ENCODE data around the gene OSTC.
"Not testable (repeated sequence)": the region's sequence is repeated elsewhere in the genome, so short reads cannot be mapped to it uniquely, and the experiment has no call there.

Gene OSTC

GRCh38 chr4:108646706-108647105, 3.7 kb upstream of the OSTC start:
- no peak for DNase-seq (ENCODE audit: low spot score)

- DNase-seq (ENCODE audit: low spot score): no peak
These were observed 562 bp upstream of the OSTC start for GRCh38 chr4:108649863-108650211.

- no peak for DNase-seq (ENCODE audit: low spot score)
These were observed 804 bp downstream of the OSTC start for GRCh38 chr4:108651014-108651791.

- DNase-seq (ENCODE audit: low spot score): no peak
These were observed 12.2 kb downstream of the OSTC start for GRCh38 chr4:108662629-108663028.

GRCh38 chr4:108674356-108674977, 24.1 kb downstream of the OSTC start:
- DNase-seq (ENCODE audit: low spot score): no peak

- no peak for DNase-seq (ENCODE audit: low spot score)
These were observed 31.0 kb downstream of the OSTC start for GRCh38 chr4:108681321-108681809.

GRCh38 chr4:108683479-108683878, 33.1 kb downstream of the OSTC start:
- DNase-seq (ENCODE audit: low spot score): peak; percentile 19

GRCh38 chr4:108685036-108685686, 34.8 kb downstream of the OSTC start:
- DNase-seq (ENCODE audit: low spot score): no peak

GRCh38 chr4:108690738-108691137, 40.3 kb downstream of the OSTC start:
- no peak for DNase-seq (ENCODE audit: low spot score)

- no peak for DNase-seq (ENCODE audit: low spot score)
These were observed 42.8 kb downstream of the OSTC start for GRCh38 chr4:108693211-108693610.

- no peak for DNase-seq (ENCODE audit: low spot score)
These were observed 43.4 kb downstream of the OSTC start for GRCh38 chr4:108693819-108694218.

GRCh38 chr4:108694423-108694822, 44.0 kb downstream of the OSTC start:
- no peak for DNase-seq (ENCODE audit: low spot score)

GRCh38 chr4:108695062-108695461, 44.7 kb downstream of the OSTC start:
- no peak for DNase-seq (ENCODE audit: low spot score)

- DNase-seq (ENCODE audit: low spot score): no peak
These were observed 45.8 kb downstream of the OSTC start for GRCh38 chr4:108696160-108696559.

- DNase-seq (ENCODE audit: low spot score): no peak
These were observed 49.8 kb downstream of the OSTC start for GRCh38 chr4:108700081-108700757.

GRCh38 chr4:108702960-108703359, 52.6 kb downstream of the OSTC start:
- DNase-seq (ENCODE audit: low spot score): no peak

GRCh38 chr4:108703370-108703769, 53.0 kb downstream of the OSTC start:
- no peak for DNase-seq (ENCODE audit: low spot score)

- no peak for DNase-seq (ENCODE audit: low spot score)
These were observed 53.6 kb downstream of the OSTC start for GRCh38 chr4:108703966-108704365.

GRCh38 chr4:108706289-108706688, 55.9 kb downstream of the OSTC start:
- DNase-seq (ENCODE audit: low spot score): no peak

GRCh38 chr4:108709234-108709633, 58.8 kb downstream of the OSTC start:
- no peak for DNase-seq (ENCODE audit: low spot score)

- DNase-seq (ENCODE audit: low spot score): no peak
These were observed 59.3 kb downstream of the OSTC start for GRCh38 chr4:108709722-108710121.

GRCh38 chr4:108710578-108710977, 60.2 kb downstream of the OSTC start:
- DNase-seq (ENCODE audit: low spot score): not testable (repeated sequence)

- DNase-seq (ENCODE audit: low spot score): no peak
These were observed 64.5 kb downstream of the OSTC start for GRCh38 chr4:108714880-108715279.
